K562 (cell line): ENCODE results near the gene RBMS3.

Source experiments
- CTCF ChIP-seq, 3 experiments: IDR thresholded peaks in 2 of 3; conservative IDR thresholded peaks in 1 of 3; 2 replicates each; pipeline ENCODE4 v1.5.1; 2011 to 2012; ENCODE audit warnings: low read length in 3 of 3, mild to moderate bottlenecking in 3 of 3, control low read depth in 2 of 3, improper control_type of control experiment in 1 of 3, inconsistent platforms in 1 of 3, low read depth in 1 of 3, mixed read lengths in 1 of 3, moderate library complexity in 1 of 3; ENCODE audit not compliant: insufficient read depth in 2 of 3
- L3MBTL2 ChIP-seq: fragments of 450-650 bp; IDR thresholded peaks from 2 replicates; pipeline ENCODE4 v1.6.1; 2016; ENCODE audit warnings: mild to moderate bottlenecking, moderate library complexity
- SNAPC5 ChIP-seq: fragments of 250-450 bp; sonication (Bioruptor Pico); IDR thresholded peaks from 2 replicates; pipeline ENCODE4 v1.8.0; 2021; ENCODE audit warnings: moderate library complexity, mild to moderate bottlenecking, inconsistent platforms
- USF2 ChIP-seq: sonication (generic); formaldehyde crosslinking; IDR thresholded peaks from 2 replicates; pipeline ENCODE4 v1.5.0; 2020; ENCODE audit warnings: missing genetic modification reagents
- ZNF274 ChIP-seq: IDR thresholded peaks from 2 replicates; pipeline ENCODE4 v1.6.1; 2011; ENCODE audit warnings: low read depth, mild to moderate bottlenecking, low read length, moderate library complexity, borderline replicate concordance

GRCh38 chr3:29708884-29709283 lies 428.0 kb downstream of the RBMS3 start:
- TF ChIP-seq SNAPC5, result no peak
- TF ChIP-seq USF2 (CRISPR knock-in tag), result no peak
- no peak for TF ChIP-seq CTCF (IDR thresholded peaks at IDR 0.05 in 2 of 3, conservative IDR thresholded peaks at IDR 0.05 in 1 of 3; ENCODE audit: insufficient read depth in 2 of 3, low read depth in 1 of 3, low read length in 3 of 3)
- TF ChIP-seq ZNF274, result no peak
- TF ChIP-seq L3MBTL2, result no peak
